HK-2 (cell line): ENCODE results near the gene PROCR.
"Not testable (repeated sequence)": the region's sequence is repeated elsewhere in the genome, so short reads cannot be mapped to it uniquely, and the experiment has no call there.

Source experiments
- DNase-seq: peaks from one replicate; pipeline ENCODE4 v3.0.0-alpha.2; 2018; ENCODE audit not compliant: unreplicated experiment

PROCR gene

GRCh38 chr20:35171753-35172433, at the start of gene PROCR:
PROCR (plus strand) TSS chr20:35172072; CDS start chr20:35172155, 83 bp downstream.
- DNase-seq, result peak; percentile 95

- DNase-seq, result no peak
Observed at GRCh38 chr20:35122756-35123405, 49.0 kb upstream of the PROCR start.

- no peak for DNase-seq
Observed at GRCh38 chr20:35125753-35126152, 46.1 kb upstream of the PROCR start.

- no peak for DNase-seq
Observed at GRCh38 chr20:35129647-35130069, 42.2 kb upstream of the PROCR start.

GRCh38 chr20:35131934-35132333, 39.9 kb upstream of the PROCR start:
- no peak for DNase-seq

- no peak for DNase-seq
Observed at GRCh38 chr20:35133031-35133430, 38.8 kb upstream of the PROCR start.

- no peak for DNase-seq
Observed at GRCh38 chr20:35133735-35134134, 38.1 kb upstream of the PROCR start.

- DNase-seq, result no peak
Observed at GRCh38 chr20:35134472-35134871, 37.4 kb upstream of the PROCR start.

- no peak for DNase-seq
Observed at GRCh38 chr20:35134880-35135279, 37.0 kb upstream of the PROCR start.

- no peak for DNase-seq
Observed at GRCh38 chr20:35135867-35136586, 35.8 kb upstream of the PROCR start.

- no peak for DNase-seq
Observed at GRCh38 chr20:35144694-35145093, 27.2 kb upstream of the PROCR start.

- DNase-seq, result no peak
Observed at GRCh38 chr20:35145141-35145564, 26.7 kb upstream of the PROCR start.

- peak; percentile 56 for DNase-seq
Observed at GRCh38 chr20:35146299-35146919, 25.5 kb upstream of the PROCR start.

GRCh38 chr20:35146920-35147574, 24.8 kb upstream of the PROCR start, which contains the start of gene EDEM2:
EDEM2 (minus strand) TSS chr20:35147336; CDS start chr20:35147258, 78 bp downstream.
- peak; percentile 99 for DNase-seq

GRCh38 chr20:35147575-35148071, 24.2 kb upstream of the PROCR start:
- DNase-seq, result peak; percentile 46

GRCh38 chr20:35150846-35151579, 20.9 kb upstream of the PROCR start:
- no peak for DNase-seq

GRCh38 chr20:35151736-35152135, 20.1 kb upstream of the PROCR start:
- no peak for DNase-seq

- DNase-seq, result no peak
Observed at GRCh38 chr20:35155936-35156335, 15.9 kb upstream of the PROCR start.

- DNase-seq, result no peak
Observed at GRCh38 chr20:35156978-35157377, 14.9 kb upstream of the PROCR start.

- DNase-seq, result not testable (repeated sequence)
Observed at GRCh38 chr20:35160341-35160740, 11.5 kb upstream of the PROCR start.

- DNase-seq, result not testable (repeated sequence)
Observed at GRCh38 chr20:35164531-35164930, 7.3 kb upstream of the PROCR start.
